Liver (tissue), 9 donors: ENCODE measurements around the gene LGALS9. TPM values are rescaled to one million over a fixed set of nuclear protein-coding genes. Genes with fewer than 3 reads are reported as not detected.
"Not testable (repeated sequence)": the region's sequence is repeated elsewhere in the genome, so short reads cannot be mapped to it uniquely, and the experiment has no call there.

Source experiments
- DNase-seq: peaks from one replicate; pipeline ENCODE4 v3.0.0-alpha.2; 2017; ENCODE audit warnings: low spot score
- H3K27ac ChIP-seq, 2 donors: one replicate each; pipeline ENCODE4 v1.7.0; 2013; ENCODE audit warnings: inconsistent platforms in 2 of 2, low read length in 2 of 2, control low read depth in 1 of 2, low read depth in 1 of 2, mild to moderate bottlenecking in 1 of 2
- H3K27me3 ChIP-seq, 4 donors: one replicate each; pipeline versions ENCODE4 v1.6.1 to v1.7.0; 2013; ENCODE audit warnings: low read length in 3 of 4, inconsistent platforms in 1 of 4, mild to moderate bottlenecking in 1 of 4, moderate library complexity in 1 of 4; ENCODE audit not compliant: control insufficient read depth in 4 of 4, insufficient read depth in 4 of 4
- H3K36me3 ChIP-seq, 4 donors: one replicate each; pipeline versions ENCODE4 v1.6.1 to v1.7.0; 2013; ENCODE audit warnings: low read length in 3 of 4, mild to moderate bottlenecking in 3 of 4, low read depth in 1 of 4, moderate library complexity in 1 of 4; ENCODE audit not compliant: control insufficient read depth in 4 of 4, insufficient read depth in 3 of 4
- H3K4me1 ChIP-seq, 4 donors: one replicate each; pipeline versions ENCODE4 v1.6.1 to v1.7.0; 2013; ENCODE audit warnings: low read length in 3 of 4, mild to moderate bottlenecking in 3 of 4, moderate library complexity in 1 of 4; ENCODE audit not compliant: control insufficient read depth in 4 of 4, insufficient read depth in 4 of 4
- H3K4me3 ChIP-seq, 3 donors: one replicate each; pipeline versions ENCODE4 v1.6.1 to v1.7.0; 2013; ENCODE audit warnings: low read length in 3 of 3, control low read depth in 1 of 3, low read depth in 1 of 3, mild to moderate bottlenecking in 1 of 3
- H3K9ac ChIP-seq, 2 donors: one replicate each; pipeline ENCODE4 v1.7.0; 2013; ENCODE audit warnings: low read length in 2 of 2, mild to moderate bottlenecking in 2 of 2, moderate library complexity in 2 of 2, control low read depth in 1 of 2, low read depth in 1 of 2
- H3K9me3 ChIP-seq, 4 donors: one replicate each; pipeline versions ENCODE4 v1.6.1 to v1.7.0; 2013; ENCODE audit warnings: low read length in 3 of 4; ENCODE audit not compliant: control insufficient read depth in 4 of 4
- EGR1 ChIP-seq, 2 donors: IDR thresholded peaks; 2 replicates each; pipeline ENCODE4 v1.6.1; 2016 to 2018; ENCODE audit warnings: antibody characterized with exemption in 2 of 2, low read depth in 2 of 2
- GABPA ChIP-seq, 2 donors: IDR thresholded peaks in 1 of 2; conservative IDR thresholded peaks in 1 of 2; 2 replicates each; pipeline ENCODE4 v1.6.1; 2016; ENCODE audit warnings: antibody characterized with exemption in 2 of 2, mild to moderate bottlenecking in 1 of 2, moderate library complexity in 1 of 2
- HNF4G ChIP-seq: IDR thresholded peaks from 2 replicates; pipeline ENCODE4 v1.6.1; 2016; ENCODE audit warnings: antibody characterized with exemption
- JUND ChIP-seq, 2 donors: IDR thresholded peaks; 2 replicates each; pipeline ENCODE4 v1.6.1; 2016; ENCODE audit warnings: antibody characterized with exemption in 2 of 2
- NR2F2 ChIP-seq: IDR thresholded peaks from 2 replicates; pipeline ENCODE4 v1.6.1; 2016; ENCODE audit warnings: antibody characterized with exemption
- RAD21 ChIP-seq, 2 donors: IDR thresholded peaks; 2 replicates each; pipeline ENCODE4 v1.6.1; 2016; ENCODE audit warnings: antibody characterized with exemption in 2 of 2, mild to moderate bottlenecking in 2 of 2
- RXRA ChIP-seq, 2 donors: IDR thresholded peaks; 2 replicates each; pipeline ENCODE4 v1.6.1; 2017 to 2018; ENCODE audit warnings: antibody characterized with exemption in 2 of 2, mild to moderate bottlenecking in 1 of 2
- SP1 ChIP-seq: IDR thresholded peaks from 2 replicates; pipeline ENCODE4 v1.6.1; 2018; ENCODE audit warnings: antibody characterized with exemption, mild to moderate bottlenecking
- WGBS: extraction: QIAGEN DNeasy Blood & Tissue Kit; methylation state at CpG from one replicate; pipeline ENCODE4 v1.1.7; 2013; 5-methylcytosine and 5-hydroxymethylcytosine counted together
- polyA plus RNA-seq, 2 donors: library from polyadenylated mRNA; stranded (reverse) in 1 of 2; unstranded in 1 of 2; fragments of 200-250 nt in 1 of 2; fragments of >200 nt in 1 of 2; fragmentation: Nextera tagmentation in 1 of 2; extraction: Ambion mirVana in 1 of 2; gene quantifications; one replicate each; pipeline versions ENCODE4 v1.2.1 to v1.2.3, GENCODE V29; 2013 to 2015
- total RNA-seq, 2 donors: library from RNA; depleted of rRNA; stranded (reverse); fragments of >200 nt; gene quantifications; one replicate each; pipeline ENCODE4 v1.2.3, GENCODE V29; 2014
- TF ChIP-seq, protein P1 (sequence below): IDR thresholded peaks from 2 replicates; pipeline ENCODE4 v1.6.1; 2016; ENCODE audit warnings: antibody characterized with exemption
- TF ChIP-seq, protein P2 (sequence below): fragments of 150-350 bp; IDR thresholded peaks from 2 replicates; pipeline ENCODE4 v1.5.1; 2017; ENCODE audit warnings: improper control_type of control experiment, low read depth, low read length; ENCODE audit not compliant: missing input control
- TF ChIP-seq, protein P3 (sequence below): IDR thresholded peaks from 2 replicates; pipeline ENCODE4 v1.6.1; 2016; ENCODE audit warnings: antibody characterized with exemption, mild to moderate bottlenecking
- TF ChIP-seq, protein P4 (sequence below): IDR thresholded peaks from 2 replicates; pipeline ENCODE4 v1.6.1; 2016; ENCODE audit warnings: antibody characterized with exemption
- donor health status: healthy.
- donor health status: healthy.
- donor health status: healthy.
- donor health status: healthy.
- donor health status: healthy.

Gene LGALS9
- total and polyA plus RNA-seq, 4 donors, result 6.1 to 24.7 (median 13.5) TPM

DNA sequence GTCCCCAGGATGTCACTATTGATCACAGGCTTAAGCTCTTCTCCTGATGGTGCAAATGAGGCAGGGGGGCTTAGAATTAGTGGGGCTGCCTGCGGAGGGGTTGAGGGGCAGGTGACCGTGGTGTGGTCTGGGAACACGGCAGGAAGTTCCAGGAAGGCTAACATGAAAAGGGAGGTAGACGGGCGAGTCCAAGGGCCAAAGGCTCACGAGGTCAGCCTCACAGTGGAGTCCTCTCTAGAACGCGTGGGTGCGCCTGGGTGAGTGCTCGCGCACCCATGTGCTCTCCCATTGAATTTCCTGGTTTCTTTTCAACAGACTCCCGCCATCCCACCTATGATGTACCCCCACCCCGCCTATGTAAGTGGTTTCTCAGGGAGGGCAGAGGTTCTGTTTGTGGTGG lies 15.2 kb downstream of the LGALS9 start (continued):
- TF ChIP-seq, protein P1, sequence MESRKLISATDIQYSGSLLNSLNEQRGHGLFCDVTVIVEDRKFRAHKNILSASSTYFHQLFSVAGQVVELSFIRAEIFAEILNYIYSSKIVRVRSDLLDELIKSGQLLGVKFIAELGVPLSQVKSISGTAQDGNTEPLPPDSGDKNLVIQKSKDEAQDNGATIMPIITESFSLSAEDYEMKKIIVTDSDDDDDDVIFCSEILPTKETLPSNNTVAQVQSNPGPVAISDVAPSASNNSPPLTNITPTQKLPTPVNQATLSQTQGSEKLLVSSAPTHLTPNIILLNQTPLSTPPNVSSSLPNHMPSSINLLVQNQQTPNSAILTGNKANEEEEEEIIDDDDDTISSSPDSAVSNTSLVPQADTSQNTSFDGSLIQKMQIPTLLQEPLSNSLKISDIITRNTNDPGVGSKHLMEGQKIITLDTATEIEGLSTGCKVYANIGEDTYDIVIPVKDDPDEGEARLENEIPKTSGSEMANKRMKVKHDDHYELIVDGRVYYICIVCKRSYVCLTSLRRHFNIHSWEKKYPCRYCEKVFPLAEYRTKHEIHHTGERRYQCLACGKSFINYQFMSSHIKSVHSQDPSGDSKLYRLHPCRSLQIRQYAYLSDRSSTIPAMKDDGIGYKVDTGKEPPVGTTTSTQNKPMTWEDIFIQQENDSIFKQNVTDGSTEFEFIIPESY, result no peak
- TF ChIP-seq NR2F2 (no peak), RXRA (IDR thresholded peaks at IDR 0.05) (no peak)

DNA sequence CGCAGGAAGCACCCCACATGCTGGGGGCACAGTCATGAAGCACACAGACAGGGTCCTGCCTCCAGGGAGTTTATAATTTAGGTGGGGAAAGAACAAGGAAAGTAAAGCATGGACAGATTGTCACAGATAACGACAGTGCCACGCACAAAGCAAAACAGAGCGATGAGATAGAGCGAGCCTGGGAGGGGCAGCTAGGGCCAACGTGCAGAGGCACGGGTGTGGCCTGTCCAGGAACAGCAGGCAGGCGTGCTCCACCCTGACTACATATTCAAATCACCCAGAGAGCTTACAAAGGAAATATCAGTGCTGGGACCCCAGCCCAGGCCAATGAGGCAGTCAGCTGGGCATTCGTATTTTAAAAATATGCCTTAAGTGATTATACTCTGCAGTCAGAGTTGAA lies 16.8 kb downstream of the LGALS9 start:
- WGBS, result 81% methylated on average over 9 of the region's 9 CpGs
- no peaks in the 10 kb centered on the region for H3K4me1 ChIP-seq
- H3K36me3 ChIP-seq, result no peaks in the 10 kb centered on the region
- H3K9ac ChIP-seq, result no peak overlapping the region
- H3K27ac ChIP-seq, result no peak overlapping the region
- no peak overlapping the region for H3K4me3 ChIP-seq
- H3K27me3 ChIP-seq, result no peaks in the 10 kb centered on the region
- DNase-seq, result peak; percentile 49
- TF ChIP-seq RAD21 (IDR thresholded peaks at IDR 0.05) (no peak), NR2F2 (no peak), GABPA (IDR thresholded peaks at IDR 0.05 in 1 of 2, conservative IDR thresholded peaks at IDR 0.05 in 1 of 2) (no peak), SP1 (no peak), JUND (IDR thresholded peaks at IDR 0.05) (no peak), EGR1 (IDR thresholded peaks at IDR 0.05; ENCODE audit: low read depth in 2 of 2) (no peak), HNF4G (no peak)
- TF ChIP-seq, protein P2, sequence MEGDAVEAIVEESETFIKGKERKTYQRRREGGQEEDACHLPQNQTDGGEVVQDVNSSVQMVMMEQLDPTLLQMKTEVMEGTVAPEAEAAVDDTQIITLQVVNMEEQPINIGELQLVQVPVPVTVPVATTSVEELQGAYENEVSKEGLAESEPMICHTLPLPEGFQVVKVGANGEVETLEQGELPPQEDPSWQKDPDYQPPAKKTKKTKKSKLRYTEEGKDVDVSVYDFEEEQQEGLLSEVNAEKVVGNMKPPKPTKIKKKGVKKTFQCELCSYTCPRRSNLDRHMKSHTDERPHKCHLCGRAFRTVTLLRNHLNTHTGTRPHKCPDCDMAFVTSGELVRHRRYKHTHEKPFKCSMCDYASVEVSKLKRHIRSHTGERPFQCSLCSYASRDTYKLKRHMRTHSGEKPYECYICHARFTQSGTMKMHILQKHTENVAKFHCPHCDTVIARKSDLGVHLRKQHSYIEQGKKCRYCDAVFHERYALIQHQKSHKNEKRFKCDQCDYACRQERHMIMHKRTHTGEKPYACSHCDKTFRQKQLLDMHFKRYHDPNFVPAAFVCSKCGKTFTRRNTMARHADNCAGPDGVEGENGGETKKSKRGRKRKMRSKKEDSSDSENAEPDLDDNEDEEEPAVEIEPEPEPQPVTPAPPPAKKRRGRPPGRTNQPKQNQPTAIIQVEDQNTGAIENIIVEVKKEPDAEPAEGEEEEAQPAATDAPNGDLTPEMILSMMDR, result no peak
- TF ChIP-seq, protein P3, sequence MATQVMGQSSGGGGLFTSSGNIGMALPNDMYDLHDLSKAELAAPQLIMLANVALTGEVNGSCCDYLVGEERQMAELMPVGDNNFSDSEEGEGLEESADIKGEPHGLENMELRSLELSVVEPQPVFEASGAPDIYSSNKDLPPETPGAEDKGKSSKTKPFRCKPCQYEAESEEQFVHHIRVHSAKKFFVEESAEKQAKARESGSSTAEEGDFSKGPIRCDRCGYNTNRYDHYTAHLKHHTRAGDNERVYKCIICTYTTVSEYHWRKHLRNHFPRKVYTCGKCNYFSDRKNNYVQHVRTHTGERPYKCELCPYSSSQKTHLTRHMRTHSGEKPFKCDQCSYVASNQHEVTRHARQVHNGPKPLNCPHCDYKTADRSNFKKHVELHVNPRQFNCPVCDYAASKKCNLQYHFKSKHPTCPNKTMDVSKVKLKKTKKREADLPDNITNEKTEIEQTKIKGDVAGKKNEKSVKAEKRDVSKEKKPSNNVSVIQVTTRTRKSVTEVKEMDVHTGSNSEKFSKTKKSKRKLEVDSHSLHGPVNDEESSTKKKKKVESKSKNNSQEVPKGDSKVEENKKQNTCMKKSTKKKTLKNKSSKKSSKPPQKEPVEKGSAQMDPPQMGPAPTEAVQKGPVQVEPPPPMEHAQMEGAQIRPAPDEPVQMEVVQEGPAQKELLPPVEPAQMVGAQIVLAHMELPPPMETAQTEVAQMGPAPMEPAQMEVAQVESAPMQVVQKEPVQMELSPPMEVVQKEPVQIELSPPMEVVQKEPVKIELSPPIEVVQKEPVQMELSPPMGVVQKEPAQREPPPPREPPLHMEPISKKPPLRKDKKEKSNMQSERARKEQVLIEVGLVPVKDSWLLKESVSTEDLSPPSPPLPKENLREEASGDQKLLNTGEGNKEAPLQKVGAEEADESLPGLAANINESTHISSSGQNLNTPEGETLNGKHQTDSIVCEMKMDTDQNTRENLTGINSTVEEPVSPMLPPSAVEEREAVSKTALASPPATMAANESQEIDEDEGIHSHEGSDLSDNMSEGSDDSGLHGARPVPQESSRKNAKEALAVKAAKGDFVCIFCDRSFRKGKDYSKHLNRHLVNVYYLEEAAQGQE, result no peak
- TF ChIP-seq, protein P4, sequence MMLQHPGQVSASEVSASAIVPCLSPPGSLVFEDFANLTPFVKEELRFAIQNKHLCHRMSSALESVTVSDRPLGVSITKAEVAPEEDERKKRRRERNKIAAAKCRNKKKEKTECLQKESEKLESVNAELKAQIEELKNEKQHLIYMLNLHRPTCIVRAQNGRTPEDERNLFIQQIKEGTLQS, result no peak
- H3K9me3 ChIP-seq, result no peaks in the 10 kb centered on the region

DNA sequence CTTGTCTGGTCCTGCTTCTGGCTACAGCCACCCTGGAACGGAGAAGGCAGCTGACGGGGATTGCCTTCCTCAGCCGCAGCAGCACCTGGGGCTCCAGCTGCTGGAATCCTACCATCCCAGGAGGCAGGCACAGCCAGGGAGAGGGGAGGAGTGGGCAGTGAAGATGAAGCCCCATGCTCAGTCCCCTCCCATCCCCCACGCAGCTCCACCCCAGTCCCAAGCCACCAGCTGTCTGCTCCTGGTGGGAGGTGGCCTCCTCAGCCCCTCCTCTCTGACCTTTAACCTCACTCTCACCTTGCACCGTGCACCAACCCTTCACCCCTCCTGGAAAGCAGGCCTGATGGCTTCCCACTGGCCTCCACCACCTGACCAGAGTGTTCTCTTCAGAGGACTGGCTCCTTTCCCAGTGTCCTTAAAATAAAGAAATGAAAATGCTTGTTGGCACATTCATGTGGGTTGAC lies 18.2 kb downstream of the LGALS9 start:
- not testable (repeated sequence) for H3K4me1 ChIP-seq, H3K36me3 ChIP-seq, H3K4me3 ChIP-seq, H3K27ac ChIP-seq, DNase-seq, H3K27me3 ChIP-seq, H3K9ac ChIP-seq, H3K9me3 ChIP-seq
- 70% methylated on average over 5 of the region's 5 CpGs for WGBS
